Adrenal gland (tissue), 12 donors: Measurements from ENCODE around the gene PRKAR1B. TPM values are rescaled to one million over a fixed set of nuclear protein-coding genes. Genes with fewer than 3 reads are reported as not detected.

Source experiments
- DNase-seq, 7 donors: peaks; one replicate each; pipeline ENCODE4 v3.0.0-alpha.2; 2019 to 2020
- H3K27ac ChIP-seq, 5 donors: fragments of 200-600 bp; sonication (generic) in 4 of 5; 1 replicate in 3 of 5; 2 replicates in 2 of 5; pipeline versions ENCODE4 v1.5.1 to v1.8.0; 2016 to 2020; ENCODE audit warnings: mild to moderate bottlenecking in 1 of 5
- H3K27me3 ChIP-seq: fragments of 200-600 bp; 2 replicates; pipeline ENCODE4 v1.8.0; 2021
- H3K36me3 ChIP-seq, 2 donors: fragments of 200-600 bp; replicated peaks in 1 of 2; 1 replicate in 1 of 2; 2 replicates in 1 of 2; pipeline versions ENCODE4 v1.5.1 to v1.8.0; 2018 to 2022
- H3K4me1 ChIP-seq, 2 donors: fragments of 200-600 bp; replicated peaks in 1 of 2; 1 replicate in 1 of 2; 2 replicates in 1 of 2; pipeline versions ENCODE4 v1.5.1 to v1.8.0; 2018 to 2021
- H3K4me3 ChIP-seq, 4 donors: fragments of 200-600 bp; sonication (generic) in 3 of 4; one replicate each; pipeline ENCODE4 v1.5.1; 2016 to 2018
- H3K9me3 ChIP-seq, 3 donors: fragments of 200-600 bp; sonication (generic) in 1 of 3; replicated peaks in 1 of 3; 1 replicate in 2 of 3; 2 replicates in 1 of 3; pipeline versions ENCODE4 v1.5.1 to v1.8.0; 2016 to 2021
- POLR2A ChIP-seq, 2 donors: fragments of 450-650 bp; IDR thresholded peaks; one replicate each; pipeline ENCODE4 v1.6.1; 2017; ENCODE audit warnings: antibody characterized with exemption in 2 of 2, mild to moderate bottlenecking in 2 of 2, moderate library complexity in 1 of 2
- WGBS, 4 donors: extraction: QIAGEN DNeasy Blood & Tissue Kit in 2 of 4; methylation state at CpG; one replicate each; pipeline versions ENCODE4 v1.1.5 to v1.1.7; 2013 to 2017; 5-methylcytosine and 5-hydroxymethylcytosine counted together
- intact Hi-C, 2 donors: fragments of 100-400 bp; cut with DNase I; formaldehyde crosslinking; loops; one replicate each; pipeline versions ENCODE4 v1.14.1 to v1.15.0; 2022 to 2023
- polyA plus RNA-seq, 3 donors: library from polyadenylated mRNA; stranded (reverse); fragments of 200-250 nt in 2 of 3; fragments of 350-450 nt in 1 of 3; fragmentation: Illumina TruSeq in 1 of 3; extraction: RNeasy Lipid Tissue Mini Kit (QIAGEN cat#74804) in 1 of 3; gene quantifications; one replicate each; pipeline ENCODE4 v1.2.3, GENCODE V29; 2013 to 2014
- total RNA-seq, 9 donors: library from RNA; depleted of rRNA in 4 of 9; stranded (reverse); fragments of >200 nt in 4 of 9; fragments of 120-200 nt in 1 of 9; fragmentation: NEBNext Ultra II Directional in 1 of 9; extraction: Animal tissue kit (Norgen Biotek cat#: 25700) in 1 of 9; gene quantifications; one replicate each; pipeline versions ENCODE4 v1.1.0 to v1.2.4, GENCODE V29; 2013 to 2023
- TF ChIP-seq, protein P1 (sequence below), 6 experiments: fragments of 450-650 bp in 4 of 6; fragments of 200-600 bp in 2 of 6; sonication (generic) in 1 of 6; IDR thresholded peaks; 1 replicate in 5 of 6; 2 replicates in 1 of 6; pipeline versions ENCODE4 v1.5.1 to v1.8.0; 2016 to 2021; ENCODE audit warnings: antibody characterized with exemption in 6 of 6, mild to moderate bottlenecking in 2 of 6, moderate library complexity in 1 of 6
- donor health status: healthy with polysubstance abuse.
- donor health status: Bipolar disorder and iron deficiency.
- donor health status: DM: yes; HTN: yes; CAD: no.
- donor health status: DM: no; HTN: no; CAD: no.
- donor health status: DM: no; HTN: no; CAD: no.
- donor health status: DM: yes; HTN: yes; CAD: no.

The PRKAR1B gene
- total and polyA plus RNA-seq, 12 donors: 5.2 to 21.5 (median 11.7) TPM

DNA sequence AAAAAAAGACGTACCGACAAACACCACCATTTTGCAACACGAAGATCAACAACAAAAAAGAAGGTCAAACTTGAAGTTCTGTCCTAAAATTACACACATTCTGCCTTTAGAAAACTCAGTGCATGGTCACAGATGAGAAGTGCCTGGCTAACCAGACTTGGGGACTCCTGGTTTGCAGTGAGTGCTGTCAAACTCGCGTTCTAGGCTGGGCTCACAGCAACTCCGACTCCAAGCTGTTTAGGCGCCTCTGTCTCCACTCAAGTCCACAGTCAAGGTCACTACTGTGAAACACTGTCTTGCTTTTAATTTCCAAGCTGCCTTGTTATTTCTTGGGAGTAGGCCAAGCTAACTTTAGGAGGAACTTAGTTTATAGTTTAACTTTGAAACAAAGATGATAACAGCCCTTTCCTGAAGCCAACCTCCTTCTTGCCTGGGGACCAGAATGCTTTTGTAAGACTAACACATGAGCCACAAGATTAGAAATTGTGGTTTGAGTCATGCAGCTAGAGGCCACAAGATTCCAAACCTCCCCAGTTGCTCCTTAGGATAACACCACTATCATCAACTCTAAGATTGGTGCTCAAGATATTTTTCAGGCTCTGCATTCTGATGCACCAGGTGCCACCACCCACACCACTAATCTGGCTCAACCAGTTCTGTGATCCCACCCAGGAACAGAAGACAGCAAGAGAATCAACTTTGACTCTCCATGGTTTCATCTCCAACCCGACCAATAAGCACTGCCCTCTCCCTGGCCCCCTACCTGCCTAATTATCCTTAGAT is 1.7 kb downstream of the PRKAR1B start:
- WGBS, 4 donors: 88 to 98% (median 90%) methylated on average over 8 of the region's 8 CpGs
- TF ChIP-seq, protein P1, sequence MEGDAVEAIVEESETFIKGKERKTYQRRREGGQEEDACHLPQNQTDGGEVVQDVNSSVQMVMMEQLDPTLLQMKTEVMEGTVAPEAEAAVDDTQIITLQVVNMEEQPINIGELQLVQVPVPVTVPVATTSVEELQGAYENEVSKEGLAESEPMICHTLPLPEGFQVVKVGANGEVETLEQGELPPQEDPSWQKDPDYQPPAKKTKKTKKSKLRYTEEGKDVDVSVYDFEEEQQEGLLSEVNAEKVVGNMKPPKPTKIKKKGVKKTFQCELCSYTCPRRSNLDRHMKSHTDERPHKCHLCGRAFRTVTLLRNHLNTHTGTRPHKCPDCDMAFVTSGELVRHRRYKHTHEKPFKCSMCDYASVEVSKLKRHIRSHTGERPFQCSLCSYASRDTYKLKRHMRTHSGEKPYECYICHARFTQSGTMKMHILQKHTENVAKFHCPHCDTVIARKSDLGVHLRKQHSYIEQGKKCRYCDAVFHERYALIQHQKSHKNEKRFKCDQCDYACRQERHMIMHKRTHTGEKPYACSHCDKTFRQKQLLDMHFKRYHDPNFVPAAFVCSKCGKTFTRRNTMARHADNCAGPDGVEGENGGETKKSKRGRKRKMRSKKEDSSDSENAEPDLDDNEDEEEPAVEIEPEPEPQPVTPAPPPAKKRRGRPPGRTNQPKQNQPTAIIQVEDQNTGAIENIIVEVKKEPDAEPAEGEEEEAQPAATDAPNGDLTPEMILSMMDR (IDR thresholded peaks at IDR 0.05): no peak
- TF ChIP-seq POLR2A (IDR thresholded peaks at IDR 0.05): no peak

GRCh38 chr7:724298-724697 is 2.8 kb downstream of the PRKAR1B start:
- Histone ChIP-seq H3K4me3 (no peak overlapping the region), H3K4me1 (peaks cover 13 to 18% of the 10 kb centered on the region in 2 donors), H3K27ac (no peak overlapping the region), H3K36me3 (no peaks in the 10 kb centered on the region), H3K27me3 (no peaks in the 10 kb centered on the region), H3K9me3 (no peaks in the 10 kb centered on the region)
- intact Hi-C loops: loop anchor here in 1 of 2 donors (10.0 kb wide), 1 partner anchor 209 kb away; the partner anchor contains the start of gene PDGFA
- 91 to 95% (median 93%) methylated on average over 7 of the region's 7 CpGs for WGBS, 4 donors
- TF ChIP-seq, protein P1 (IDR thresholded peaks at IDR 0.05): no peak
- TF ChIP-seq POLR2A (IDR thresholded peaks at IDR 0.05): no peak
- DNase-seq: peak in 1 of 7 donors; percentile 44

More for the DNA sequence above, 1.7 kb downstream of the PRKAR1B start:
- H3K4me3 ChIP-seq: no peak overlapping the region
- no peaks in the 10 kb centered on the region for H3K27me3 ChIP-seq
- peak in 1 of 7 donors; percentile 34 for DNase-seq
- H3K9me3 ChIP-seq: no peaks in the 10 kb centered on the region
- no peaks in the 10 kb centered on the region for H3K36me3 ChIP-seq
- intact Hi-C loops: loop anchor here (5.0 to 10.0 kb wide), 2 partner anchors 208 to 211 kb away; partner anchors contain the start of gene PDGFA (in 2 of the 2)
- peaks cover 13 to 18% of the 10 kb centered on the region in 2 donors for H3K4me1 ChIP-seq
- no peak overlapping the region for H3K27ac ChIP-seq

- H3K4me3 ChIP-seq: no peak overlapping the region
- H3K9me3 ChIP-seq: no peaks in the 10 kb centered on the region
- TF ChIP-seq, protein P1 (IDR thresholded peaks at IDR 0.05): no peak
- no peak for TF ChIP-seq POLR2A (IDR thresholded peaks at IDR 0.05)
- no peaks in the 10 kb centered on the region for H3K36me3 ChIP-seq
- WGBS, 4 donors: 91 to 96% (median 94%) methylated on average over 8 to 9 of the region's 9 CpGs
- intact Hi-C loops: loop anchor here in 1 of 2 donors (10.0 kb wide), 1 partner anchor 209 kb away; the partner anchor contains the start of gene PDGFA
- H3K27me3 ChIP-seq: no peaks in the 10 kb centered on the region
- H3K4me1 ChIP-seq: peaks cover 13 to 17% of the 10 kb centered on the region in 2 donors
- DNase-seq: peak in 1 of 7 donors; percentile 21
- no peak overlapping the region for H3K27ac ChIP-seq
These were observed 3.5 kb downstream of the PRKAR1B start for GRCh38 chr7:723541-723940.

GRCh38 chr7:721619-722248 is 5.3 kb downstream of the PRKAR1B start:
- H3K4me3 ChIP-seq: no peak overlapping the region
- H3K4me1 ChIP-seq: peaks cover 7 to 8% of the 10 kb centered on the region in 2 donors
- H3K27me3 ChIP-seq: no peaks in the 10 kb centered on the region
- 94 to 97% (median 95%) methylated on average over 5 of the region's 5 CpGs for WGBS, 4 donors
- no peak for DNase-seq
- intact Hi-C loops: loop anchor here in 1 of 2 donors (10.0 kb wide), 1 partner anchor 207 kb away; the partner anchor contains the start of gene PDGFA
- TF ChIP-seq, protein P1 (IDR thresholded peaks at IDR 0.05): no peak
- TF ChIP-seq POLR2A (IDR thresholded peaks at IDR 0.05): no peak
- H3K27ac ChIP-seq: no peak overlapping the region
- H3K36me3 ChIP-seq: no peaks in the 10 kb centered on the region
- no peaks in the 10 kb centered on the region for H3K9me3 ChIP-seq
